Globus pallidus (tissue), 1 donor: ENCODE measurements around the gene EMILIN2.
"Not testable (repeated sequence)": the region's sequence is repeated elsewhere in the genome, so short reads cannot be mapped to it uniquely, and the experiment has no call there.

Source experiments
- DNase-seq: peaks from one replicate; pipeline ENCODE4 v3.0.0-alpha.2; 2015; ENCODE audit warnings: low spot score

Gene EMILIN2

GRCh38 chr18:2846636-2847316 lies at the start of gene EMILIN2:
Gene EMILIN2 (plus strand): TSS chr18:2847006. CDS start chr18:2847189, 183 bp downstream.
- DNase-seq, result no peak

- no peak for DNase-seq
Measured at GRCh38 chr18:2797951-2798350, 48.9 kb upstream of the EMILIN2 start.

- DNase-seq, result no peak
Measured at GRCh38 chr18:2799369-2799768, 47.4 kb upstream of the EMILIN2 start.

- DNase-seq, result no peak
Measured at GRCh38 chr18:2805970-2806943, 40.5 kb upstream of the EMILIN2 start.

GRCh38 chr18:2808640-2809039 lies 38.2 kb upstream of the EMILIN2 start:
- DNase-seq, result not testable (repeated sequence)

GRCh38 chr18:2809666-2810183 lies 37.1 kb upstream of the EMILIN2 start:
- not testable (repeated sequence) for DNase-seq

GRCh38 chr18:2811416-2811815 lies 35.4 kb upstream of the EMILIN2 start:
- DNase-seq, result no peak

- no peak for DNase-seq
Measured at GRCh38 chr18:2814928-2815327, 31.9 kb upstream of the EMILIN2 start.

GRCh38 chr18:2818281-2818680 lies 28.5 kb upstream of the EMILIN2 start:
- no peak for DNase-seq

- DNase-seq, result no peak
Measured at GRCh38 chr18:2821695-2822094, 25.1 kb upstream of the EMILIN2 start.

- no peak for DNase-seq
Measured at GRCh38 chr18:2822213-2822921, 24.4 kb upstream of the EMILIN2 start.

- no peak for DNase-seq
Measured at GRCh38 chr18:2823202-2823601, 23.6 kb upstream of the EMILIN2 start.

GRCh38 chr18:2823966-2824365 lies 22.8 kb upstream of the EMILIN2 start:
- DNase-seq, result no peak

- DNase-seq, result no peak
Measured at GRCh38 chr18:2824865-2825264, 21.9 kb upstream of the EMILIN2 start.

GRCh38 chr18:2825613-2826175 lies 21.1 kb upstream of the EMILIN2 start:
- no peak for DNase-seq

- no peak for DNase-seq
Measured at GRCh38 chr18:2826581-2826980, 20.2 kb upstream of the EMILIN2 start.

GRCh38 chr18:2827061-2827460 lies 19.7 kb upstream of the EMILIN2 start:
- DNase-seq, result no peak

- not testable (repeated sequence) for DNase-seq
Measured at GRCh38 chr18:2836118-2836517, 10.7 kb upstream of the EMILIN2 start.

GRCh38 chr18:2837290-2837689 lies 9.5 kb upstream of the EMILIN2 start:
- not testable (repeated sequence) for DNase-seq

- DNase-seq, result no peak
Measured at GRCh38 chr18:2839202-2839601, 7.6 kb upstream of the EMILIN2 start.

- no peak for DNase-seq
Measured at GRCh38 chr18:2840521-2840920, 6.3 kb upstream of the EMILIN2 start.

GRCh38 chr18:2843146-2843545 lies 3.7 kb upstream of the EMILIN2 start:
- no peak for DNase-seq
